PC-9 (cell line): ENCODE measurements around the gene MCC. TPM values are rescaled to one million over a fixed set of nuclear protein-coding genes. Genes with fewer than 3 reads are reported as not detected.

ENCODE experiments used
- BruUV-seq: library from RNA; stranded (reverse); fragments of 400-500 nt; replicated peaks from 2 replicates; lab custom pipeline; 2021; lab: Mats Ljungman, UMichigan
- CTCF ChIA-PET: fragments of 300-600 bp; sonication (Branson Sonifier 250); formaldehyde crosslinking; loops from one replicate; lab custom pipeline; 2022; ENCODE audit warnings: antibody characterized with exemption; lab: Charles Lee
- POLR2A ChIA-PET: fragments of 300-600 bp; sonication (Branson Sonifier 250); formaldehyde crosslinking; loops from one replicate; lab custom pipeline; 2022; ENCODE audit warnings: antibody characterized with exemption; ENCODE audit not compliant: unreplicated experiment; lab: Charles Lee
- DNase-seq, 2 experiments: peaks; one replicate each; pipeline versions ENCODE4 v3.0.0 to v3.0.0-alpha.2; 2015 to 2022; ENCODE audit warnings: mixed read lengths in 1 of 2
- H2AFZ ChIP-seq: fragments of 200-600 bp; sonication (generic); 2 replicates; pipeline ENCODE4 v1.8.1; 2017; ENCODE audit warnings: antibody characterized with exemption
- H3F3A ChIP-seq: fragments of 200-600 bp; sonication (generic); 2 replicates; pipeline ENCODE4 v1.8.1; 2017; ENCODE audit warnings: antibody characterized with exemption, mild to moderate bottlenecking, low read depth; ENCODE audit not compliant: insufficient read depth
- H3K27ac ChIP-seq: fragments of 200-600 bp; sonication (generic); 2 replicates; pipeline ENCODE4 v1.6.1; 2016; ENCODE audit warnings: mixed run types
- H3K27me3 ChIP-seq: fragments of 200-600 bp; sonication (generic); 2 replicates; pipeline ENCODE4 v1.6.1; 2016; ENCODE audit warnings: low read depth, mixed run types; ENCODE audit not compliant: insufficient read depth
- H3K36me3 ChIP-seq: fragments of 200-600 bp; sonication (generic); 2 replicates; pipeline ENCODE4 v1.6.1; 2016; ENCODE audit warnings: low read depth, mixed run types
- H3K4me1 ChIP-seq: fragments of 200-600 bp; sonication (generic); replicated peaks from 2 replicates; pipeline ENCODE4 v1.6.1; 2016; ENCODE audit warnings: mixed run types; ENCODE audit not compliant: insufficient read depth
- H3K4me2 ChIP-seq: fragments of 200-600 bp; sonication (generic); 2 replicates; pipeline ENCODE4 v1.6.1; 2017; ENCODE audit warnings: mixed run types
- H3K4me3 ChIP-seq: fragments of 200-600 bp; sonication (generic); 2 replicates; pipeline ENCODE4 v1.6.1; 2016; ENCODE audit warnings: mixed run types
- H3K79me2 ChIP-seq: fragments of 200-600 bp; sonication (generic); 2 replicates; pipeline ENCODE4 v1.6.1; 2017; ENCODE audit warnings: low read depth, mixed run types
- H3K9me2 ChIP-seq: fragments of 200-600 bp; sonication (generic); 2 replicates; pipeline ENCODE4 v1.8.1; 2017; ENCODE audit warnings: mild to moderate bottlenecking; ENCODE audit not compliant: insufficient read depth
- H3K9me3 ChIP-seq: fragments of 200-600 bp; sonication (generic); 2 replicates; pipeline ENCODE4 v1.8.1; 2016; ENCODE audit warnings: low read depth; ENCODE audit not compliant: insufficient read depth
- H4K20me1 ChIP-seq: fragments of 200-600 bp; sonication (generic); 2 replicates; pipeline ENCODE4 v1.8.1; 2017; ENCODE audit not compliant: insufficient read depth
- EZH2 ChIP-seq: fragments of 200-600 bp; sonication (generic); IDR thresholded peaks from 2 replicates; pipeline ENCODE4 v1.8.0; 2017; ENCODE audit warnings: antibody characterized with exemption, low read depth
- intact Hi-C: fragments of 100-400 bp; cut with micrococcal nuclease; formaldehyde crosslinking; loops from one replicate; pipeline ENCODE4 v1.10.0; 2022; ENCODE audit not compliant: unreplicated experiment
- total RNA-seq: library from RNA; stranded (reverse); gene quantifications from 2 replicates; pipeline ENCODE4 v1.2.3, GENCODE V29; 2021
- TF ChIP-seq, protein P1 (sequence below): fragments of 200-600 bp; sonication (generic); conservative IDR thresholded peaks from 2 replicates; pipeline ENCODE4 v1.6.1; 2017; ENCODE audit warnings: mixed run types, antibody characterized with exemption, mild to moderate bottlenecking, moderate library complexity

Gene MCC
- total RNA-seq, 1 experiment from 2014 or later, result 2.5 TPM

DNA sequence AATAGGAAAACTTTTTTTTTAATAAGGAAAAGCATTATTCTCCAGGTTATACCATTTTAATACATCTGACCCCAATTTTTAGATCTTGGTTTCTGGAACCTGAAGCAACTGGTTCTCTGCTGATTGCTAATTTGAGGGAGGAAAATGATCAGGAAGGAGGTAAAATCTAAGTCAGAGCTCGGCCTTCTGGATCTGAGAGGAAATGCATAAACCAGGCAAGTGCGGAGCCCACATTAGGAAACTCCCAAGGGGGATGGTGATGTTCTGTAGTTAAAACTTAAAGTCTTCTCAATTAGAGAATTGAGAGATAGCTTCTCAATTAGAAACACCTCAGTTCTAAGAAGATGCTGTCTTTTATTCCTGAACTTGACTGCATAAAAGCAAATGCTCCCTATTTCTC, 167.0 kb downstream of the MCC start:
- Histone ChIP-seq H3K27ac (no peak overlapping the region), H3K27me3 (no peaks in the 10 kb centered on the region), H3K79me2 (no peaks in the 10 kb centered on the region), H3K4me2 (no peak overlapping the region), H2AFZ (no peak overlapping the region), H3K36me3 (no peaks in the 10 kb centered on the region), H3K9me3 (no peaks in the 10 kb centered on the region), H3K4me1 (no peaks in the 10 kb centered on the region), H4K20me1 (no peaks in the 10 kb centered on the region), H3K4me3 (no peak overlapping the region), H3K9me2 (no peaks in the 10 kb centered on the region), H3F3A (no peaks in the 10 kb centered on the region)
- intact Hi-C loops, result no loop called here
- ChIA-PET POLR2A (no interaction called here), CTCF (interaction anchor here (0.5 kb wide), 1 partner anchor 902 kb away, joined by 3 read pairs; no protein-coding TSS in a partner anchor)
- no peak for DNase-seq
- TF ChIP-seq EZH2, result no peak
- TF ChIP-seq, protein P1, sequence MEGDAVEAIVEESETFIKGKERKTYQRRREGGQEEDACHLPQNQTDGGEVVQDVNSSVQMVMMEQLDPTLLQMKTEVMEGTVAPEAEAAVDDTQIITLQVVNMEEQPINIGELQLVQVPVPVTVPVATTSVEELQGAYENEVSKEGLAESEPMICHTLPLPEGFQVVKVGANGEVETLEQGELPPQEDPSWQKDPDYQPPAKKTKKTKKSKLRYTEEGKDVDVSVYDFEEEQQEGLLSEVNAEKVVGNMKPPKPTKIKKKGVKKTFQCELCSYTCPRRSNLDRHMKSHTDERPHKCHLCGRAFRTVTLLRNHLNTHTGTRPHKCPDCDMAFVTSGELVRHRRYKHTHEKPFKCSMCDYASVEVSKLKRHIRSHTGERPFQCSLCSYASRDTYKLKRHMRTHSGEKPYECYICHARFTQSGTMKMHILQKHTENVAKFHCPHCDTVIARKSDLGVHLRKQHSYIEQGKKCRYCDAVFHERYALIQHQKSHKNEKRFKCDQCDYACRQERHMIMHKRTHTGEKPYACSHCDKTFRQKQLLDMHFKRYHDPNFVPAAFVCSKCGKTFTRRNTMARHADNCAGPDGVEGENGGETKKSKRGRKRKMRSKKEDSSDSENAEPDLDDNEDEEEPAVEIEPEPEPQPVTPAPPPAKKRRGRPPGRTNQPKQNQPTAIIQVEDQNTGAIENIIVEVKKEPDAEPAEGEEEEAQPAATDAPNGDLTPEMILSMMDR, result no peak
- no TSS peak for BruUV-seq

DNA sequence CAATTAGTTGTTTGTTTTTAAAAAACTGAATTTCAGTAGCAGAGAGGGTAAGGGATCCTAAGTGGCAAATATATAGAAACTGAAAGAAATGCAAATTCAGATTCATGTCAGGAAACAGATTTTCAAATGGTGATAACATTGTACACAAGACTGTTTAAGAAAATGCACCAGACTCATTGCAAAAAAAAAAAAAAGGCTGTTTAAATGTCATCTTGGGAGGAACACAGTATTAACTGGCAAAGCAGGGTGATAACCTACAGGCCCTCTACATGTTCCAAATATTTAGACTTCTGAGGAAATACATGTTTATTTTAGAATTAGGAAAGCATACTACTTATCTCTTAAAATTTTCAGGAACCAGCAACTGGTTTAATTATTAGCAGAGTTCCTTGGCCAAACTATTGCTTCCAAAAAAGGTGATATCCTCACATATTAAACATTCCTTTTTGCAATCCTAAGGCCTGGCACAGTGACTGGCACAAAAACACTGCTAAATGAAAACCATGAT, 167.9 kb downstream of the MCC start:
- Histone ChIP-seq H2AFZ (no peak overlapping the region), H3F3A (no peaks in the 10 kb centered on the region), H3K79me2 (no peaks in the 10 kb centered on the region), H4K20me1 (no peaks in the 10 kb centered on the region), H3K9me2 (no peaks in the 10 kb centered on the region), H3K4me2 (no peak overlapping the region), H3K4me3 (no peak overlapping the region), H3K9me3 (no peaks in the 10 kb centered on the region), H3K27ac (no peak overlapping the region), H3K27me3 (no peaks in the 10 kb centered on the region), H3K4me1 (no peaks in the 10 kb centered on the region), H3K36me3 (no peaks in the 10 kb centered on the region)
- ChIA-PET POLR2A (no interaction called here), CTCF (no interaction called here)
- no TSS peak for BruUV-seq
- no peak for DNase-seq
- intact Hi-C loops, result no loop called here
- TF ChIP-seq, protein P1, result no peak
- no peak for TF ChIP-seq EZH2

DNA sequence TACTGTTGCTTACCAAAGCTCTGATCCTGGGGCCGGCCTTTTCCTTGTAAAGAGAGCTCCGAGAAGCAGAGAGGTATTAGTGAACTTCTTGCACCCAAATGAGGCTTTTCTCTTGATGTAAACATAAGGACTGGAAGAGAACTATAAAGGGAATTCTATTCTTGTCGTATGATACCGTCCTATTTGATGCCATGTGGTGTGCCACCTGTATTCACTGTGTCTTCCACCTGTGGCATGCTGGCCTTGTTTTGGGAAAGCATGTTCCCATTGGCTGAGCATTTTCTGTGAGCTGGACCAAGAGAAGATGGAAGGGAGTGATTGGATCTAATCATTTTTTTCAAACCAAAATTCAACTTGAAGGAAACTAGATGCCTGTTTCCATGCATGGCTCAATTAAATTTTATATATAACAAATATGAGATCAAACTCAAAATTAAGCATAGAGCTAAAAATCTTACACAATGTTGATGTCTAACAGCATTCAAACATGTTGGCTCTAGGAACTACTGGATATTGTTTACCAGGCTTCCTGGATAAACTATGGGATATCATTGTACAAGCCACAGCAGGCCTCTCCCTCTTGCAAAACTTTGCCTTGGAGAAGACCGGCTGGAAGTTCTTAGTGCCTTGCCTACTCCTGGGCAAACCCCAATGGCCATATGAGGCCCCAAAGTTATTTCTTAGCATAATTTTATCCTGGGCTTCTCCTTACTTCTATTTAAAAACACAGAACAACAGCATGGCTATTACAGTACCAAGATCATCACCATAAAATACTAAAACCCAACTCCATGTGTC, 168.8 kb downstream of the MCC start:
- H3K27me3 ChIP-seq, result no peaks in the 10 kb centered on the region
- H3K4me2 ChIP-seq, result no peak overlapping the region
- no peaks in the 10 kb centered on the region for H3K9me2 ChIP-seq
- no peaks in the 10 kb centered on the region for H3K79me2 ChIP-seq
- ChIA-PET CTCF (no interaction called here), POLR2A (no interaction called here)
- no peaks in the 10 kb centered on the region for H4K20me1 ChIP-seq
- H3K4me3 ChIP-seq, result no peak overlapping the region
- no peak overlapping the region for H2AFZ ChIP-seq
- no peak overlapping the region for H3K27ac ChIP-seq
- TF ChIP-seq EZH2, result no peak
- TF ChIP-seq, protein P1, result no peak
- no peak for DNase-seq
- H3K4me1 ChIP-seq, result no peaks in the 10 kb centered on the region
- intact Hi-C loops, result no loop called here
- no peaks in the 10 kb centered on the region for H3K36me3 ChIP-seq
- no TSS peak for BruUV-seq
- no peaks in the 10 kb centered on the region for H3K9me3 ChIP-seq
- H3F3A ChIP-seq, result no peaks in the 10 kb centered on the region
